Heart right ventricle (tissue), 16 donors: ENCODE data around the gene PRXL2A. TPM values are rescaled to one million over a fixed set of nuclear protein-coding genes. Genes with fewer than 3 reads are reported as not detected.

Experiments
- ATAC-seq, 8 donors: fragments of 200-7000 bp; cut with Tn5 transposase; one replicate each; pipeline ENCODE4 v1.9.1; 2020; ENCODE audit warnings: mild to moderate bottlenecking in 8 of 8, moderate library complexity in 8 of 8, moderate number of reproducible peaks in 1 of 8
- DNase-seq, 2 donors: peaks; one replicate each; pipeline ENCODE4 v3.0.0-alpha.2; 2020
- H3K27ac ChIP-seq, 10 donors: fragments of 200-600 bp; sonication (generic) in 2 of 10; one replicate each; pipeline versions ENCODE4 v1.5.0 to v1.8.0; 2020 to 2022; ENCODE audit warnings: mild to moderate bottlenecking in 3 of 10
- H3K27me3 ChIP-seq, 7 donors: fragments of 200-600 bp; one replicate each; pipeline ENCODE4 v1.8.0; 2021 to 2022; ENCODE audit warnings: mild to moderate bottlenecking in 2 of 7
- H3K36me3 ChIP-seq, 9 donors: fragments of 200-600 bp; sonication (generic) in 1 of 9; one replicate each; pipeline versions ENCODE4 v1.5.0 to v1.8.0; 2020 to 2022; ENCODE audit warnings: mild to moderate bottlenecking in 2 of 9
- H3K4me1 ChIP-seq, 9 donors: fragments of 200-600 bp; sonication (generic) in 1 of 9; one replicate each; pipeline versions ENCODE4 v1.5.0 to v1.8.0; 2020 to 2022; ENCODE audit warnings: mild to moderate bottlenecking in 4 of 9
- H3K4me3 ChIP-seq, 10 donors: fragments of 200-600 bp; sonication (generic) in 2 of 10; one replicate each; pipeline versions ENCODE4 v1.5.0 to v1.8.0; 2020 to 2022; ENCODE audit warnings: mild to moderate bottlenecking in 7 of 10, moderate library complexity in 2 of 10
- H3K9me3 ChIP-seq, 11 donors: fragments of 200-600 bp in 10 of 11; sonication (generic) in 2 of 11; one replicate each; pipeline versions ENCODE4 v1.5.0 to v1.8.0; 2013 to 2022; ENCODE audit warnings: mild to moderate bottlenecking in 2 of 11, control low read depth in 1 of 11, moderate library complexity in 1 of 11
- WGBS, 2 donors: extraction: QIAGEN DNeasy Blood & Tissue Kit; methylation state at CpG; one replicate each; pipeline ENCODE4 v1.1.7; 2013; ENCODE audit warnings: inconsistent platforms in 1 of 2; 5-methylcytosine and 5-hydroxymethylcytosine counted together
- intact Hi-C, 10 donors: fragments of 100-400 bp; cut with DNase I; formaldehyde crosslinking; loops; one replicate each; pipeline versions ENCODE4 v1.11.1 to v1.14.2; 2022
- polyA plus RNA-seq, 2 donors: library from polyadenylated mRNA; stranded (reverse); fragments of 200-250 nt; gene quantifications; one replicate each; pipeline ENCODE4 v1.2.3, GENCODE V29; 2013
- total RNA-seq, 10 donors: library from RNA; stranded (reverse); fragmentation: NEBNext Ultra II Directional in 3 of 10; extraction: Animal tissue kit (Norgen Biotek cat#: 25700) in 3 of 10; gene quantifications; one replicate each; pipeline versions ENCODE4 v1.2.1 to v1.2.4, GENCODE V29; 2021 to 2023
- TF ChIP-seq, protein P1 (sequence below), 9 donors: fragments of 200-600 bp; sonication (generic) in 2 of 9; IDR thresholded peaks; one replicate each; pipeline versions ENCODE4 v1.5.0 to v1.8.0; 2021 to 2022; ENCODE audit warnings: antibody characterized with exemption in 9 of 9, mild to moderate bottlenecking in 5 of 9, moderate library complexity in 1 of 9
- donor health status: Arrhythmogenic right ventricular cardiomyopathy.
- donor health status: ischemic (EF 13 %, LVEDD 7.1; RV severe dilation, severe dysfunction).
- donor health status: healthy with polysubstance abuse.
- donor health status: DM: no; HTN: yes; CAD: no.
- donor health status: DM: no; HTN: no; CAD: no.
- donor health status: ischemic (EF 25% LVEDD 6.9; RV normal size, moderate dysfunction).
- donor health status: ischemic (EF 25% LVEDD 5.7; RV mildly dilated, moderate dysfunction).
- donor health status: healthy.
- donor health status: DM: yes; HTN: yes; CAD: no.
- donor health status: Ischemic cardiomyopathy.
- donor health status: ischemic (EF 35%, LVEDD 5.7; RV mildly dilated, moderate dysfunction).
- donor health status: nonischemic (EF 11% LVEDD 7.7; RV severe dilation, severe dysfunction).
- donor health status: DM: yes; HTN: yes; CAD: no.
- donor health status: PGD.
- donor health status: ischemic (EF 29% LVEDD 5.4; RV normal size, mild dysfunction).
- donor health status: nonischemic (EF 23%, LVEDD 6.1; RV moderate dilation, normal function).

The PRXL2A gene
- total and polyA plus RNA-seq, 12 donors, result 46.0 to 135 (median 81.4) TPM

DNA sequence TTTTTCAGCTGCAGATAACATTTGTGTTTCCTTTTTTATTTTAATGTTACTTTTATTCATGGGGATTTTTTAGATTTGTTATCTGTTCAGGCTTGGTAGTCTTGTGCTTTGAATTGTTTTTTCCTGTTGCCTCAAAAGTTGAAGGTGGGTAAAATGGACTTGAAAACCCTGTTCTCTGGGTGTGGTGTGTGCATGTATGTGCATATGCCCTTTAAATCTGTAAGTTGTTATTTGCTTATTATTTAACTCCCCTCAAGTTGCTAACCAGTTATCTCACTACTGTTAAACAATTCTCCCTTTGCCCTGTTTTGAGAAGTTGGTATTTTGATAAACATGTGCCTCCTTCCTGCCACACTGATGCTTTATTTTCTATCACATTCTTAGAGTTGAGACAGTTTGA, 76.3 kb downstream of the PRXL2A start:
- TF ChIP-seq, protein P1, sequence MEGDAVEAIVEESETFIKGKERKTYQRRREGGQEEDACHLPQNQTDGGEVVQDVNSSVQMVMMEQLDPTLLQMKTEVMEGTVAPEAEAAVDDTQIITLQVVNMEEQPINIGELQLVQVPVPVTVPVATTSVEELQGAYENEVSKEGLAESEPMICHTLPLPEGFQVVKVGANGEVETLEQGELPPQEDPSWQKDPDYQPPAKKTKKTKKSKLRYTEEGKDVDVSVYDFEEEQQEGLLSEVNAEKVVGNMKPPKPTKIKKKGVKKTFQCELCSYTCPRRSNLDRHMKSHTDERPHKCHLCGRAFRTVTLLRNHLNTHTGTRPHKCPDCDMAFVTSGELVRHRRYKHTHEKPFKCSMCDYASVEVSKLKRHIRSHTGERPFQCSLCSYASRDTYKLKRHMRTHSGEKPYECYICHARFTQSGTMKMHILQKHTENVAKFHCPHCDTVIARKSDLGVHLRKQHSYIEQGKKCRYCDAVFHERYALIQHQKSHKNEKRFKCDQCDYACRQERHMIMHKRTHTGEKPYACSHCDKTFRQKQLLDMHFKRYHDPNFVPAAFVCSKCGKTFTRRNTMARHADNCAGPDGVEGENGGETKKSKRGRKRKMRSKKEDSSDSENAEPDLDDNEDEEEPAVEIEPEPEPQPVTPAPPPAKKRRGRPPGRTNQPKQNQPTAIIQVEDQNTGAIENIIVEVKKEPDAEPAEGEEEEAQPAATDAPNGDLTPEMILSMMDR (IDR thresholded peaks at IDR 0.05), result no peak
- H3K36me3 ChIP-seq, result peaks cover 0 to 35% (median 2%) of the 10 kb centered on the region in 9 donors
- DNase-seq (no peak), ATAC-seq (no peak)
- H3K9me3 ChIP-seq, result no peaks in the 10 kb centered on the region
- H3K4me1 ChIP-seq, result peaks cover 17 to 88% (median 58%) of the 10 kb centered on the region in 9 donors
- H3K27me3 ChIP-seq, result no peaks in the 10 kb centered on the region
- peak overlapping the region in 3 of 10 donors; percentile 29 to 86 (median 69) for H3K27ac ChIP-seq
- no peak overlapping the region for H3K4me3 ChIP-seq
- intact Hi-C loops, result no loop called here

DNA sequence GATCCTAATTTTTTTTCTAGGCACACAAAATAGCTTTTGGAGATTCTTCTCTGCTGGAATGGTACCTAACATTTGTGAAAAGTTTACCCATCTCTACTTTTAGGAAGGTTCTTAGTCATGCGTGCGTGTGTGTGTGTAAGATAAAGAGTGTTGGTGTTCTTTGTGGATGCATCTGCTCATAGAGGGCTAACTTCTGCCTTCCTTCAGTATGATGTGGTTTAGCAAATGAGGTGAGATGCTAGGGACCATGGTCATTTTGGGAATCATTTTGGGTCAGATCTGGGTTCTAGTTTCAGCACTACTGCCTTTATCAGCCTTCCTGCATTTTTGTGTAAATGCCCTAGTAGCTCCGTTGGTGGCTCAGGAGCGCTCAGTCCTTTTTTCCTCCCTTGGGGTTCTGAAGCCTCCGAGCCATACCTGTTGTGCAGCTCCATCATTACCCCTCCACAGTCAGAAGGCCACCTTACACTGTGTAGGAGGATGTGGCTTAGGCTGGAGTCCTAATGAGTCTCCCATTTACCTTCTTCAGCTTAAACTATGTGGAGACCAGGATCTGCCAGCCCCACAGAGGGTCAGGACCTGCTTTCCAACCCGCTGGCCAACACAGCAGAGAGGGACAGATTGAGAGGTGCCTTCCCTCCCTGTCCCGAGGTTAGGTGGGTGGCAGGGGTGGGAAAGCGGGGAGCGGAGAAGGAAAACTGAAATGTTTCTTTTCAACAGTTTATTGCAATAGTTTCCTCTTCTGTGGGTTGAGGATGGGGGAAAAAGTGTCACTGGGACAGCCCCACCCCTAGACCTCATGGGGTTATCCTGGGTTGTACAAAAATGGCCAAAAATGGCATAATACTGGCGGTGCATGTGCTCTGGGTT, 77.0 kb downstream of the PRXL2A start:
- ATAC-seq, result peak in 3 of 8 donors; percentile 17 to 27 (median 23)
- 78 to 84% methylated on average over 10 of the region's 10 CpGs for WGBS, 2 donors
- TF ChIP-seq, protein P1 (IDR thresholded peaks at IDR 0.05), result no peak
- Histone ChIP-seq H3K4me3 (no peak overlapping the region), H3K27me3 (no peaks in the 10 kb centered on the region), H3K36me3 (peaks cover 0 to 41% (median 2%) of the 10 kb centered on the region in 9 donors), H3K4me1 (peaks cover 17 to 94% (median 58%) of the 10 kb centered on the region in 9 donors), H3K9me3 (no peaks in the 10 kb centered on the region), H3K27ac (peak overlapping the region in 6 of 10 donors; percentile 5 to 86 (median 30))
- no peak for DNase-seq
- intact Hi-C loops, result no loop called here

DNA sequence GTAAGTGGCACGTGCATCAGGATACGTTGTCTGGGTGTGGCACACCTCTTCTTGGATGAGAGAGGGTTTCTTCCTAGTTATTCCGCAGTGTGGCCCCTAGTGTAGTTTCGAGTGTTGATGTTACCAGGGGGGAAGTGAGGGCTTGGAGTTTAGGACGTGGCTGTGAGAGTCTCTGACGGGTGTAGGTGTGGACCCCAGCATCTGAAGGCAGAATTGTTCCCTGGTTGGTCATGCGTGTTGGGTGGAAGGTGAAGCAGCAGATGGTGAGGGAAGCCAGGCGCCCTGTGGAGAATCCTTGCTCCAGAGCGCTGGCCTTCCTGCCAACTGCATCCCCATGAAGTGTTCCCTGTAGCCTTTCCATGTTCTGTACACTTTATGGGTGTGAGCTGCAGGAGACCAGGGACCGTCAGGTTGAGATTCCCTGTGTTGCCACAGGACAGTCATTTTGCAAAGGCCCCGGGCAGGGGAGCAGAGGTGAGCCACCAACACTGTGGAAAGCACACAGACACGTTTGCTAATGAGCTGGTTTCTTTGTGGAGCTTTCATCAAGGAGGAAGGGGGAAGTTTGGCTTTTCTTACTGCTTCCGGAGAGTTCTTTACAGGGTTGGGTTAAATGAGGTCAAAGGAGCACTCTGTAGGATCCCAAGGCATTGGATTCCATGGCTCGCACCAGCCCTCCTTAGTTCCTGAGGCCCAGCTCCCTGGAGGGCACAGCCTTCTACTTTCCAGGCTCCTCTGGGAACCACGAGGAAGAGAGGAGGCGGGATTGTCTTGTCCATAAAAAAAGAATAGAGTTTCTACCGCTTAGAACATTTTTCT, 77.8 kb downstream of the PRXL2A start:
- intact Hi-C loops, result no loop called here
- Histone ChIP-seq H3K27me3 (no peaks in the 10 kb centered on the region), H3K9me3 (no peaks in the 10 kb centered on the region), H3K36me3 (peaks cover 0 to 50% (median 2%) of the 10 kb centered on the region in 9 donors), H3K4me1 (peaks cover 17 to 99% (median 65%) of the 10 kb centered on the region in 9 donors), H3K4me3 (no peak overlapping the region), H3K27ac (peak overlapping the region in 8 of 10 donors; percentile 5 to 86 (median 30))
- 63 to 65% methylated on average over 17 of the region's 17 CpGs for WGBS, 2 donors
- TF ChIP-seq, protein P1 (IDR thresholded peaks at IDR 0.05), result no peak
- peak in 7 of 8 donors; percentile 11 to 57 (median 34) for ATAC-seq
- no peak for DNase-seq

Other genes with a start within 250 kb of the PRXL2A start
- 100 to 1,000 TPM; 338 to 558 (median 422) TPM for gene ANXA11, start 203.0 kb upstream of the PRXL2A start, total RNA-seq
- 1,000 to 10,000 TPM in 1 of 2 donors, 100 to 1,000 TPM in 1; 160 to 1,089 TPM for gene ANXA11, start 203.0 kb upstream of the PRXL2A start, polyA plus RNA-seq
- 1 to 10 TPM in 1 of 10 donors, under 1 TPM in 4, not detected in 5; 0.11 to 1.8 (median 0.26) TPM for gene MAT1A, start 118.9 kb upstream of the PRXL2A start, total RNA-seq
- gene MAT1A, start 118.9 kb upstream of the PRXL2A start, polyA plus RNA-seq, result not detected
- gene DYDC1, start 51.8 kb upstream of the PRXL2A start, total RNA-seq, result not detected
- gene DYDC1, start 51.8 kb upstream of the PRXL2A start, polyA plus RNA-seq, result not detected
- not detected for gene DYDC2, start 51.8 kb upstream of the PRXL2A start, total RNA-seq
- gene DYDC2, start 51.8 kb upstream of the PRXL2A start, polyA plus RNA-seq, result not detected
- 10 to 100 TPM; 21.7 to 57.2 (median 27.6) TPM for gene TSPAN14, start 45.8 kb downstream of the PRXL2A start, total RNA-seq
- gene TSPAN14, start 45.8 kb downstream of the PRXL2A start, polyA plus RNA-seq, result 10 to 100 TPM; 16.9 to 35.0 TPM
- gene SH2D4B, start 129.4 kb downstream of the PRXL2A start, total RNA-seq, result not detected
- not detected for gene SH2D4B, start 129.4 kb downstream of the PRXL2A start, polyA plus RNA-seq